Epithelial cell of esophagus (primary cell): ENCODE results near the gene KLHL13.

Experiments used
- DNase-seq: peaks from one replicate; pipeline ENCODE4 v3.0.0; 2010; ENCODE audit warnings: low read depth
- H3K4me3 ChIP-seq: 2 replicates; pipeline ENCODE4 v1.5.1; 2011; ENCODE audit warnings: mild to moderate bottlenecking, low read length, control low read depth
- CTCF ChIP-seq: IDR thresholded peaks from 2 replicates; pipeline ENCODE4 v1.5.1; 2011; ENCODE audit warnings: low read depth, mild to moderate bottlenecking, low read length, control low read depth, inconsistent platforms; ENCODE audit not compliant: insufficient read depth; ENCODE audit errors: missing control alignments

Gene KLHL13

GRCh38 chrX:117995378-117995777 is 121.2 kb downstream of the KLHL13 start:
- TF ChIP-seq CTCF, result no peak
- DNase-seq, result peak; percentile 56
- H3K4me3 ChIP-seq, result no peak overlapping the region

GRCh38 chrX:117992192-117992723 is 124.4 kb downstream of the KLHL13 start:
- DNase-seq, result no peak
- H3K4me3 ChIP-seq, result no peak overlapping the region
- TF ChIP-seq CTCF, result no peak

- TF ChIP-seq CTCF, result no peak
- no peak overlapping the region for H3K4me3 ChIP-seq
- DNase-seq, result peak; percentile 74
Observed at GRCh38 chrX:117990438-117990837, 126.2 kb downstream of the KLHL13 start.

GRCh38 chrX:117989512-117989911 is 127.1 kb downstream of the KLHL13 start:
- no peak for TF ChIP-seq CTCF
- no peak overlapping the region for H3K4me3 ChIP-seq
- peak; percentile 38 for DNase-seq

- TF ChIP-seq CTCF, result no peak
- no peak for DNase-seq
Observed at GRCh38 chrX:117987373-117987772, 129.2 kb downstream of the KLHL13 start.

GRCh38 chrX:117985241-117985640 is 131.4 kb downstream of the KLHL13 start:
- peak; percentile 18 for DNase-seq
- no peak overlapping the region for H3K4me3 ChIP-seq
- TF ChIP-seq CTCF, result peak; percentile 42

More at GRCh38 chrX:117987373-117987772, 129.2 kb downstream of the KLHL13 start:
- no peak overlapping the region for H3K4me3 ChIP-seq

- H3K4me3 ChIP-seq, result no peak overlapping the region
- no peak for TF ChIP-seq CTCF
Observed at GRCh38 chrX:117982694-117983392, 133.8 kb downstream of the KLHL13 start.

More at GRCh38 chrX:117982694-117983392, 133.8 kb downstream of the KLHL13 start:
- no peak for DNase-seq
